Panc1 (cell line): ENCODE data around the gene ARTN. TPM values are rescaled to one million over a fixed set of nuclear protein-coding genes. Genes with fewer than 3 reads are reported as not detected.

Experiments
- ATAC-seq: fragments of 200-7000 bp; cut with Tn5 transposase; 2 replicates; pipeline ENCODE4 v1.9.1; 2020; ENCODE audit warnings: mild to moderate bottlenecking, moderate library complexity
- BruUV-seq: library from RNA; stranded (reverse); fragments of 400-500 nt; replicated peaks from 2 replicates; lab custom pipeline; 2021; lab: Mats Ljungman, UMichigan
- CTCF ChIA-PET: fragments of 300-600 bp; sonication (Branson Sonifier 250); formaldehyde crosslinking; loops from one replicate; lab custom pipeline; 2022; ENCODE audit warnings: antibody characterized with exemption; lab: Charles Lee
- POLR2A ChIA-PET: fragments of 300-600 bp; sonication (Branson Sonifier 250); formaldehyde crosslinking; loops from one replicate; lab custom pipeline; 2022; ENCODE audit warnings: antibody characterized with exemption; lab: Charles Lee
- DNase-seq: peaks from one replicate; pipeline ENCODE4 v3.0.0-alpha.2; 2010; ENCODE audit warnings: low read depth, low spot score
- H3K27ac ChIP-seq: 2 replicates; pipeline ENCODE4 v1.5.1; 2011; ENCODE audit warnings: mild to moderate bottlenecking, low read length, inconsistent platforms
- H3K27me3 ChIP-seq: fragments of 200-500 bp; sonication (Bioruptor generic); 2 replicates; pipeline ENCODE4 v1.6.0; 2014; ENCODE audit warnings: low read length, inconsistent platforms; ENCODE audit not compliant: control insufficient read depth, insufficient read depth
- H3K36me3 ChIP-seq: fragments of 200-500 bp; sonication (Bioruptor generic); 2 replicates; pipeline ENCODE4 v1.5.1; 2014; ENCODE audit warnings: inconsistent platforms, mild to moderate bottlenecking, low read length, moderate library complexity; ENCODE audit not compliant: control insufficient read depth, insufficient read depth
- H3K4me1 ChIP-seq: 2 replicates; pipeline ENCODE4 v1.5.1; 2011; ENCODE audit warnings: inconsistent platforms, mild to moderate bottlenecking, low read length, moderate library complexity; ENCODE audit not compliant: control insufficient read depth, insufficient read depth
- H3K4me3 ChIP-seq, 2 experiments: 2 replicates each; pipeline ENCODE4 v1.5.1; 2011 to 2012; ENCODE audit warnings: low read depth in 2 of 2, low read length in 2 of 2, mild to moderate bottlenecking in 2 of 2, inconsistent platforms in 1 of 2, moderate library complexity in 1 of 2
- H3K9me3 ChIP-seq: fragments of 200-500 bp; sonication (Bioruptor generic); 2 replicates; pipeline ENCODE4 v1.5.1; 2014; ENCODE audit warnings: low read depth, mild to moderate bottlenecking, inconsistent platforms, low read length, moderate library complexity; ENCODE audit not compliant: control insufficient read depth, insufficient read depth
- CTCF ChIP-seq: fragments of 450-650 bp; IDR thresholded peaks from 2 replicates; pipeline ENCODE4 v1.5.1; 2017; ENCODE audit warnings: mild to moderate bottlenecking
- POLR2AphosphoS5 ChIP-seq: IDR thresholded peaks from 2 replicates; pipeline ENCODE4 v1.6.1; 2012; ENCODE audit warnings: mild to moderate bottlenecking, low read depth, low read length, moderate library complexity
- REST ChIP-seq, 2 experiments: IDR thresholded peaks; 2 replicates each; pipeline ENCODE4 v1.6.1; 2011 to 2012; ENCODE audit warnings: low read depth in 2 of 2, control low read depth in 1 of 2, low read length in 1 of 2, mild to moderate bottlenecking in 1 of 2, moderate library complexity in 1 of 2; ENCODE audit not compliant: insufficient read depth in 1 of 2
- SIN3A ChIP-seq: IDR thresholded peaks from 2 replicates; pipeline ENCODE4 v1.6.1; 2012; ENCODE audit warnings: low read depth, mild to moderate bottlenecking, low read length, moderate library complexity, borderline replicate concordance; ENCODE audit not compliant: insufficient read depth
- TCF7L2 ChIP-seq: IDR thresholded peaks from 2 replicates; pipeline ENCODE4 v1.6.1; 2011; ENCODE audit warnings: mild to moderate bottlenecking, low read depth, low read length, inconsistent platforms
- in situ Hi-C: cut with HindIII; loops from 2 replicates; pipeline ENCODE4 v1.10.0; 2016; ENCODE audit warnings: low sequenced_read_pairs, low pct_unique_long_range_greater_than_20kb
- intact Hi-C: fragments of 100-400 bp; cut with micrococcal nuclease; formaldehyde crosslinking; loops from one replicate; pipeline ENCODE4 v1.10.0; 2022; ENCODE audit not compliant: unreplicated experiment
- total RNA-seq: library from RNA; stranded (reverse); gene quantifications from one replicate; pipeline ENCODE4 v1.2.1, GENCODE V29; 2021; ENCODE audit not compliant: unreplicated experiment

The ARTN gene
- total RNA-seq, 1 experiment from 2014 or later = 0.49 TPM

GRCh38 chr1:43938383-43938782 lies 4.8 kb downstream of the ARTN start:
- ATAC-seq = no peak
- in situ Hi-C loops (loop anchor here (25.0 kb wide), 1 partner anchor 176 kb away; no protein-coding TSS in a partner anchor), intact Hi-C loops (loop anchor here (10.0 kb wide), 1 partner anchor 414 kb away; no protein-coding TSS in a partner anchor)
- H3K27me3 ChIP-seq = no peaks in the 10 kb centered on the region
- ChIA-PET CTCF (no interaction called here), POLR2A (no interaction called here)
- no peak overlapping the region for H3K4me3 ChIP-seq
- H3K36me3 ChIP-seq = no peaks in the 10 kb centered on the region
- no peaks in the 10 kb centered on the region for H3K9me3 ChIP-seq
- peaks cover 10% of the 10 kb centered on the region for H3K4me1 ChIP-seq
- H3K27ac ChIP-seq = no peak overlapping the region
- no peak for TF ChIP-seq POLR2AphosphoS5
- no peak for TF ChIP-seq TCF7L2
- BruUV-seq = no TSS peak
- no peak for DNase-seq

DNA sequence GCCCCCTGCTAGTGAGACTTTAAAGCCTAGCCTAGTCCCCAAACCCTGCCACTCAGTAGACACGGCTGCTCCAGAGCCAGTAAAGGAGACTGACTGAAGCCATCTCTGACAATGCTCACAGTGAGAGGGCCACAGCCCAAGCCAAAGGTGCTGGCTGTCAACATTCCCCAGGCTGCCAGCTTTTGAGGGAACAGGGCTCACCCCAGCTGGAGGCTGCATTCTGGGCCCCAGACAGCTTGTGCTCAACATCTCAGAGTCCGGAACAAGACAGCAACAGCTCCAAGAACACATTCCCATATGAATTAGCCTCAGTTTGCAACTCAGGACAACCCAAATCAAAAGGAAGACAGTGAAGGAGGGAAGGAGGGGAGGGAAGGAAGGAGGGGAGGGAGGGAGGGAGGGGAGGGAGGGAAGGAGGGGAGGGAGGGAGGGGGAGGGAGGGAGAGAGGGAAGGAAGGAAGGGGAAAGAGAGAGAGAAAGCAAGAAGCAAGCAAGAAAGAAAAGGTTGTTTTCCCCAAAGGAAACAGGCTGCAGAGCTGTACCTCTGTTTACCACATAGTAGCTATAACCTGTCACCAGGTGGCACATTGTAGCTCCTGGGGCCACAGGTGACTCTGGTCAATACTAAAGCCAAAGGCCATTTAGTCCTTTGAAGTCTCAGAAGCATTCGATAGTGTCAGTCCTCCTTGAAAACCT lies 5.4 kb downstream of the ARTN start:
- no peak for ATAC-seq
- Histone ChIP-seq H3K9me3 (no peaks in the 10 kb centered on the region), H3K4me1 (peaks cover 10% of the 10 kb centered on the region), H3K36me3 (no peaks in the 10 kb centered on the region), H3K27me3 (no peaks in the 10 kb centered on the region), H3K4me3 (no peak overlapping the region), H3K27ac (no peak overlapping the region)
- BruUV-seq = no TSS peak
- no peak for DNase-seq
- intact Hi-C loops = loop anchor here (10.0 kb wide), 1 partner anchor 414 kb away; no protein-coding TSS in a partner anchor
- ChIA-PET POLR2A (no interaction called here), CTCF (no interaction called here)
- in situ Hi-C loops = loop anchor here (25.0 kb wide), 1 partner anchor 177 kb away; no protein-coding TSS in a partner anchor
- TF ChIP-seq REST (IDR thresholded peaks at IDR 0.05; ENCODE audit: insufficient read depth in 1 of 2, low read depth in 2 of 2, low read length in 1 of 2) = no peak
- no peak for TF ChIP-seq TCF7L2
- TF ChIP-seq CTCF = no peak
- no peak for TF ChIP-seq SIN3A
- no peak for TF ChIP-seq POLR2AphosphoS5

- H3K27me3 ChIP-seq = no peaks in the 10 kb centered on the region
- CTCF ChIA-PET = no interaction called here
- no peaks in the 10 kb centered on the region for H3K9me3 ChIP-seq
- intact Hi-C loops (no loop called here), in situ Hi-C loops (loop anchor here (25.0 kb wide), 1 partner anchor 180 kb away; no protein-coding TSS in a partner anchor)
- DNase-seq = no peak
- no peak overlapping the region for H3K27ac ChIP-seq
- no peak overlapping the region for H3K4me3 ChIP-seq
- POLR2A ChIA-PET = no interaction called here
- BruUV-seq = no TSS peak
- peaks cover 4% of the 10 kb centered on the region; the same call in 1 of the 2 replicates for H3K4me1 ChIP-seq
- no peak for TF ChIP-seq TCF7L2
- TF ChIP-seq REST (IDR thresholded peaks at IDR 0.05; ENCODE audit: insufficient read depth in 1 of 2, low read depth in 2 of 2, low read length in 1 of 2) = no peak
- no peak for TF ChIP-seq SIN3A
- TF ChIP-seq CTCF = no peak
- TF ChIP-seq POLR2AphosphoS5 = no peak
- peaks cover 4% of the 10 kb centered on the region; the same call in 1 of the 2 replicates for H3K36me3 ChIP-seq
- no peak for ATAC-seq
These were observed 8.8 kb downstream of the ARTN start for GRCh38 chr1:43942411-43942810.
